Activated gamma-delta T cell treated with anti-CD3 and anti-CD28 coated beads, Interleukin-2, amount 50 U/mL, for 16 hours (primary cell): ENCODE data around the gene GPR42.

ENCODE experiments used
- DNase-seq: peaks from one replicate; pipeline ENCODE4 v3.0.0-alpha.2; 2020; ENCODE audit warnings: low read depth

GPR42 gene, protein sequence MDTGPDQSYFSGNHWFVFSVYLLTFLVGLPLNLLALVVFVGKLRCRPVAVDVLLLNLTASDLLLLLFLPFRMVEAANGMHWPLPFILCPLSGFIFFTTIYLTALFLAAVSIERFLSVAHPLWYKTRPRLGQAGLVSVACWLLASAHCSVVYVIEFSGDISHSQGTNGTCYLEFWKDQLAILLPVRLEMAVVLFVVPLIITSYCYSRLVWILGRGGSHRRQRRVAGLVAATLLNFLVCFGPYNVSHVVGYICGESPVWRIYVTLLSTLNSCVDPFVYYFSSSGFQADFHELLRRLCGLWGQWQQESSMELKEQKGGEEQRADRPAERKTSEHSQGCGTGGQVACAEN

DNA sequence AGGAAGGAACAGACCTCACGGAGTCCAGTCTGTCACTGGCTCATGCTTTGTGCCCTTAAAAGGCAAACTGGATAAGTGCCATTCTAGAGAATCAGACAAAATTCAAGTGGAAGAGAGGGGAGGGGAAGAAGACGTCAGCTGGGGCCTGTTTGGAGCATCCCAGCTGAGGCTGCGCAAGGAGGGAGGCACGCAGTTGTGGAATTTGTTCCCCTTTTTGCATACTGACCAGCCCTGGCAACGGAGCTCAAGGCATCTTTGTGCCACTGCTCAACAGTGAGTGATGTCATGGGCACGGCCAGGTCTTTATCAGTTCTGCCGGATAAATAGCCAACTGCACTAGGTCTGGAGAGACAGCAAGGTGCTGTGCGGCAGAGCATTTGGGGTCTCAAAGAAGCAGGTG lies at the start of gene GPR42:
GPR42 (plus strand) TSS at position 347 of the 400 bp plus-strand sequence. CDS start 292 bp downstream, outside the sequence.
- DNase-seq, result no peak

DNA sequence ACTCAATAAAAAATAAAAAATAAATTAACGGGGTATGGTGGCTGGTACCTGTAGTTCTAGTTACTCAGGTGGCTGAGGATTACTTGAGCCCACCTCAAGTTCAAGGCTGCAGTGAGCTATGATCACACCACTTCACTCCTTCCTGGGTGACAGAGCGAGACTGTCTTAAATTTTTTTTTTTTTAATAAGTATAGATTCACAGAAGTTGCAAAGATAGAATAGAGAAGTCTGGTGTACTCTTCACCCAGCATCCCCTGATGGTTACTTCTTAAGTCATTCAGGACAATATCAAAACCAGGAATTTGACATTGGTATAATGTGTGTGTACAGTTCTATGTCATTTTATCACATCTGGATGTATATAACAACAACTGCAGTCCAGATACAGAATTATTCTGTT lies 49.6 kb upstream of the GPR42 start:
- DNase-seq, result no peak

DNA sequence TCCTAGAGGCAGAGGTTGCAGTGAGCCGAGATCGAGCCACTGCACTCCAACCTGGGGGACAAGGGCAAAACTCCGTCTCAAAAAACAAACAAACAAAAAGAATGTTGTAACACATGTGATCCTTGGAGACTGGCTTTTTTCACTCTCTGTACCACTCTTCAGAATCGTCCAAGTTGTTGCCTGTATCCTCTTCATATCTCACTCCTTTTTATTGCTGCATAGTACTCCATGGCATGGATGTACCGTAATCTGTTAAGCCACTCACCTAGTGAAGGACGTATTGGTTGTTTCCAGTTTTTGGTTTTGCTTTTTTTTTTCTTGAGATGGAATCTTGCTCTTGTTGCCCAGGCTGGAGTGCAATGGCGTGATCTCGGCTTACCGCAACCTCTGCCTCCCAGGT lies 48.9 kb upstream of the GPR42 start:
- no peak for DNase-seq

DNA sequence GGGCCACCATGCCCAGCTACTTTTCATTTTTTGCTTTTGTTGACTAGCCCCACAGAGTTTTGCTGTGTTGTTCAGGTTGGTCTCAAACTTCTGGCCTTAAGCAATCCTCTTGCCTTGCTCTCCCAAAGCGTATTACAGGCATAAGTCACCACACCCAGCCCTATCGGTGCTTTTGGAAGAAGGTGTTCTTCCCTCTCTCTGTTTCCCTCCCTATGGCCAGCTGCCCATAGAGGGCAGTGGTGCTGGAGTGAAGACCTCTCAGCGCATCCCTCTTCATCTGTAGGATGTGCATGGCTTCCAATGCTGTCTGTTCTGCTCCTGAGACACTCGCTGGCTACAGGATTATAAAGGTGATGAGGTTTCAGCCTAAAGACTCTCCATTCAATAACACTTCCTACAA lies 43.2 kb upstream of the GPR42 start:
- no peak for DNase-seq

DNA sequence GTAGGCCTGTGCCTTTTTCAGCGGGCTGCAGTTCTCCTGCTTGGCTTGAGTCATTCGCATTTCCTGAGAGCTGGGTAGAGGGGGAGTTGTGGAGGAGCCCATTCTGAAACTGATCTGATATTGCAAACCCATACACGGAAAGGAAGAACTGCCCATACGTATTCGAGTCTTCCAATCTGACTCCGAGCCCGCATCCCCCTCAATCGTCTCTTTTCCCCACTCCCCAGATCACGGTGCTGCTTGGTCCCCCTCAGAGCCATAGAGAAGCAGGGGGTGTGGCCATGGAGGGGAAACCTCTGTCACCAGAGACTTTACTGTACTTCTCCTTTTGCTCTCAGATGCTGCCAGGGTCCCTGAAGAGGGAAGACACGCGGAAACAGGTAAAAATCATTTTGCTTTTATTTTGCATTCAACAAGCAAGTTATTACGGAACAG lies 42.0 kb upstream of the GPR42 start, which contains the start of gene CD22:
CD22 (plus strand) TSS at position 337 of the 435 bp plus-strand sequence. CDS start 2,854 bp downstream, outside the sequence.
- DNase-seq, result no peak

DNA sequence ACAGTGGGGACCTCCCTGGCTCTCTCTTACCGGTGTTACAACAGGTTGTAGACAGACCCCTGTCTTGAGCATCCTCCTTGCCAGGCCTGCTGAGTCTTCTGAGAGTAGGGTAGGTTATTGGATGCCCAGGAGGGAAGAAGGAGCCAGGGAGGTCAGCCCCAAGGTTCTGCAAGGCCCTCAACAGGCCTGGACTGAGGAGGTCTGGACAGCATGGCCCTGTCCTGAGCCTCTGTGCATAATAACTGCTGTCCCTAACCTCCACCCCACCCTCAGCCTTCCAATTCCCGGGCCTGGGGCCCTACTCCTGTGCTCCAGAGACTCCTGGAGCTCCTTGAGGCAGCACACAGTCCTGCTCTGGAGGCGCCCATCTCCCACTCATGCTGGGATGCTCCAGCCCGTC lies 41.5 kb upstream of the GPR42 start:
- DNase-seq, result no peak

DNA sequence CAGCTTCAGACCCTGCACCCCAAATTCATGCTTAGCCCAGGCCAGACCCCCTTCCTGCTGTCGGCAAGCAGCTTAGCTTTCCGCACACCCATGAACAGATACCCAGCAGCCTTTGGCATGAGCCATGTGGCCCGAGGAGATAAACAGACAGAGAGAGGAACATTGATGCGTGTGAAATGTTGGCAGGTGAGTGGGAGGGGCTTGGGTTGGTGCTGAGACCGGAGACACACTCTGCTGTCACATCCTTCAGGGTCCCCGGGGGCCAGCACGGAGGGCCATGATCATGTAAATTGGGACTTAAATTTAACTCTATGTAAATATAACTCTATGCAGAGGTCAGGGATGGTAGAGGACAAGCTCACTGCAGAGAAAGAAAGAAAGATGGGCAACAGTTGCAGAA lies 40.4 kb upstream of the GPR42 start:
- no peak for DNase-seq

DNA sequence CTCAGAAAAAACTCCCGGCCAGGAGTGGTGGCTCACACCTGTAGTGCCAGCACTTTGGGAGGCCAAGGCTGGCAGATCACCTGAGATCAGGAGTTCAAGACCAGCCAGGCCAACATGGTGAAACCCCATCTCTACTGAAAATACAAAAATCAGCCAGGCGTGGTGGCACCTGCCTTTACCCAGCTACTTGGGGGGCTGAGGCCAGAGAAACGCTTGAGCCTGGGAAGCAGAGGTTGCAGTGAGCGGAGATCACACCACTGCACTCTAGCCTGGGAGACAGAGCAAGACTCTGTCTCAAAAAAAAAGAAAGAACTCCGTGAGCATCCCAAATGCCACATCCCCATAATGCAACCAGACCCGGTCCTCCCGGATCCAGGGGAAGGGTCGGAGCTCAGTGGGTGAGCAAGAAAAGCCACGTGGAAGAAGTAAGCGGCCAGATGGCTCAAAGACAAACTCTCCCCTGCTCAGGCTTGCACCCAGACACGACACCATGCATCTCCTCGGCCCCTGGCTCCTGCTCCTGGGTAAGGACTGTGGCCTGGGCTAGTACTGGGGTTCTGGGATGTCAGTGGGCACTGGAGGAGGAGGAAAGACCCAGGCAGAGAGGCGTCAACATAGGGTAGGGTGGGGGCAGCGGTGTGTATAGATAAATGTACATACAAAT lies 39.2 kb upstream of the GPR42 start:
- DNase-seq, result no peak

DNA sequence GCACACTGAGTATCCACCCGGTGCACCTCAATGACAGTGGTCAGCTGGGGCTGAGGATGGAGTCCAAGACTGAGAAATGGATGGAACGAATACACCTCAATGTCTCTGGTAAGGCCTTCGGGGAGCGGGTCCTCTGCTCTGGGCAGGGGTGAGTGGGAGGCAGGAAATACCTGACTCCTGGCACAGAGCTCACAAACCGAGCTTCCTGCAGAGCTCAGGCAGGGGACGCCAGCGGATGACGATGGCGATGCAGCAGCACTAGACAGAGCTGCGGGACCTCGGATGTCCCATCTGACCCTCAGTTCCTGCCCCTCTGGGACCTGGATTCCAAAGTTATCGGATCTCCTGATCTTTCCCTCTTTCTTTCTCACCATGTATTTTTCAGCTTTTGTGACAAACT lies 38.1 kb upstream of the GPR42 start:
- DNase-seq, result no peak

DNA sequence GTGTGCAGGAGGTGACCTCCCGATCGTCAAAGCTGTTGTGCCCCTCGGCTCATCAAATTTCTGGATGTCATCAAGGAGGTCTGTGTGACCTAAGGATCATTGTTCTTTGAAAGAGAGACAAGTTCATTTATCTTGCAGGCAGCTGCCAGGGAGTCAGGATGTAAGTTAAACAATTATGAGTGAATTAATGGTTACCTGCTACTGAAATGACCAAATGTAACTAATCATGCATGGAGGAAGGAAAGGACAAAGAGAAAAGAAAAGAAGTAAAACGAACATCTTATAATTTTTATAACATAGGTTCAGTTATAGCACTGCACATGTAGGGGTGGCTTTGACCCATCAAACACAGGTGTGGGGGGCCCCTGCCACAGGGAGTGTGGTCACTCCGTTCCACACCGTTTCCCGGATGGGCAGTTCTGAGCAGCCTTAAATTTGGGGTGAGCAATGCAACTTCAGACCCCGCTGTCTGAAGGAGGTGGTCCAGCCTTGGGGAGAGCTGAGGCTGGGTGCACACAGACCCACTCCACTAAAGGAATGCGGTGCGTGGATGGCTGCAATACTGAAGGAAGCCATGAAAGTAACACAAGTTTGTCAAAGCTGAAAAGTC lies 36.6 kb upstream of the GPR42 start:
- DNase-seq, result no peak

DNA sequence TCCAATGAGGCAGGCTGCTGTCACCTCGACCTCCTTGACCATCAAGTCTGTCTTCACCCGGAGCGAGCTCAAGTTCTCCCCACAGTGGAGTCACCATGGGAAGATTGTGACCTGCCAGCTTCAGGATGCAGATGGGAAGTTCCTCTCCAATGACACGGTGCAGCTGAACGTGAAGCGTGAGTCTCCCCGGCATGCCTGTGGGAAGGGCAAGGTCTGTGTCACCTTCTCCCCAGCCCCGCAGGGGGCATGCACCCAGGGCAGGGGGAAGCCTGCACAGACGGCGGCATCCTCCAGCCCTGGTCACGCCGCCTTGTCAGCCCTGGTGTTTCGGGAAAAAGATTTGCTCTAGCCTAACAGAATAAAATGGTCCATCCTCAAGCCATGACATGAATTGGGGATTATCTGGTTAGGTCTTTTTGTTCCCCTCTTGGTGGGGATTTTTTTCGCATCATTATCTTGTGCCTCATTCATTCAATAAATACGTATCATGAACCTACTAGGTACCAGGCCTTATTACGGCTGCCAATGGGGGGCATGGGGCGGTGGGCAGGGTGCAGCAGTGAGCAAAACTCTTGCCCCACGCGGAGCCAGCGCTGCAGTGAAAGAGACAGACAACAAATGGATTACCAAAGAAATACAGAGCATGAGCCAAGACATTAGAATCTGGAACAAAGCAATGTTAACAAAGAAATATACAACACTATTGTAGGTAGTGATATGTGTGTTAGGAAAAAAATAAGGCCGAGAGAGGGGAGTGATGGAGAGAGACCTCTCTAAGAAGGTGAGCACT lies 34.5 kb upstream of the GPR42 start:
- DNase-seq, result no peak

DNA sequence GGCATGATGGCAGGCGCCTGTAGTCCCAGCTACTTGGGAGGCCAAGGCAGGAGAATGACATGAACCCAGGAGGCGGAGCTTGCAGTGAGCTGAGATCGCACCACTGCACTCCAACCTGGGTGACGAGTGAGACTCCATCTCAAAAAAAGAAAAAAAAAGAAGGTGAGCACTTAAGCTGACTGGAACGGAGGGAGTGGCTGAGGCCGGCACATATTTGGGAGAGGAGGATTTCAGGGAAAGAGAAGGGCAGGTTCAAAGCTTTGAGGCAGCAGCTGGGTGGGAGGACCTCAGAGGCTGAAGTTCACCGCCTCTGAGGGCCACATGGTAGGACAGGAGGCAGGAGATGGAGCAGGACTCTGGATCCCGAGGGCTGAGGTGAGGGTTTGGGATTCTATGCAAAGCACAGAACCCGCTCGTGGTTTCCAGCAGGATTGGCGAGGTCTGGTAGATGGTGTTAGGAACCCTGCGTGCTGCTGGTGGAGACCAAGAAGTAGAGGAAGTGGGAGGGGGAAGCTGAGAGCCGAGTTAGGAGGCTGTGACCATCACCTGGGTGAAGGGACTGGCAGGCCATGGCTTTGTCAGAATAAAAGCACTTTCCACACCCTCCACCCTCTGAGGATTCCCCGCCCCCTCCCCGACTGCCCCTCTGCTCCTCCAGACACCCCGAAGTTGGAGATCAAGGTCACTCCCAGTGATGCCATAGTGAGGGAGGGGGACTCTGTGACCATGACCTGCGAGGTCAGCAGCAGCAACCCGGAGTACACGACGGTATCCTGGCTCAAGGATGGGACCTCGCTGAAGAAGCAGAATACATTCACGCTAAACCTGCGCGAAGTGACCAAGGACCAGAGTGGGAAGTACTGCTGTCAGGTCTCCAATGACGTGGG lies 33.5 kb upstream of the GPR42 start:
- no peak for DNase-seq

DNA sequence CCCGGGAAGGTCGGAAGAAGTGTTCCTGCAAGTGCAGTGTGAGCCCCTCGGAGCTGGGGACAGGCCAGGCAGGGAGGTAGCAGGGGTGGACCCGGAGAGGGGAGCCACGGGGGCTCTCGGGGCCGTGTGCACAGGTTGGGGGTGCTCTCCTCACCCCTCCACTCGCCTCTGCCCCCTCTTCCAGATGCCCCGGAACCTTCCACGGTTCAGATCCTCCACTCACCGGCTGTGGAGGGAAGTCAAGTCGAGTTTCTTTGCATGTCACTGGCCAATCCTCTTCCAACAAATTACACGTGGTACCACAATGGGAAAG lies 32.9 kb upstream of the GPR42 start:
- no peak for DNase-seq

DNA sequence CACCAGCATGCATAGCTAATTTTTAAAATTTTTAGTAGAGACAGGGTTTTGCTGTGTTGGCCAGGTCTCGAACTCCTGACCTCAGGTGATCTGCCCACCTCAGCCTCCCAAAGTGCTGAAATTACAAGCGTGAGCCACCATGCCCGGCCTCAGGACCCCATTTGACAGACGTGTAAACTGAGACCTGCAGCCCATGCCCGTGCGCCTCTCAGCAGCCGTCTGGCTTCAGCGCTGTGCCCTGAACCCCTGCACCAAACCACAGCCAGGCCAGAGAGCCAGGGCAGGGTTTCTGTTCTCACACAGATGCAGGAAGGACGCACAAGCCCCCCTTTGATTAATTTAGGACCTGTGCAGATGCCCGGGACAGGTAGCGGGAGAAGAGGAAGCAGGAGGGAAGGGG lies 30.4 kb upstream of the GPR42 start:
- DNase-seq, result no peak

DNA sequence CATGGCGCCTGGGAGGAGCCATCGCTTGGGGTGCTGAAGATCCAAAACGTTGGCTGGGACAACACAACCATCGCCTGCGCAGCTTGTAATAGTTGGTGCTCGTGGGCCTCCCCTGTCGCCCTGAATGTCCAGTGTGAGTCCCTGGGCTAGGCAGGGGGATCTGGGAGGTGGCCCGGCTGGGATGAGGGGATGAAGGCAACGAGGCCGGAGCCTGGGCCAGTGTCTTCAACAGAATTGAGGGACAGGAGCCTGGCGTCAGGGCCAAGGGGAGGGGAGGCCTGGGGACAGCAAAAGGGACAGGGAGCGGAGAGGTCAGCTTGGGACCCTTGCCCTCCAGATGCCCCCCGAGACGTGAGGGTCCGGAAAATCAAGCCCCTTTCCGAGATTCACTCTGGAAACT lies 29.9 kb upstream of the GPR42 start:
- no peak for DNase-seq

DNA sequence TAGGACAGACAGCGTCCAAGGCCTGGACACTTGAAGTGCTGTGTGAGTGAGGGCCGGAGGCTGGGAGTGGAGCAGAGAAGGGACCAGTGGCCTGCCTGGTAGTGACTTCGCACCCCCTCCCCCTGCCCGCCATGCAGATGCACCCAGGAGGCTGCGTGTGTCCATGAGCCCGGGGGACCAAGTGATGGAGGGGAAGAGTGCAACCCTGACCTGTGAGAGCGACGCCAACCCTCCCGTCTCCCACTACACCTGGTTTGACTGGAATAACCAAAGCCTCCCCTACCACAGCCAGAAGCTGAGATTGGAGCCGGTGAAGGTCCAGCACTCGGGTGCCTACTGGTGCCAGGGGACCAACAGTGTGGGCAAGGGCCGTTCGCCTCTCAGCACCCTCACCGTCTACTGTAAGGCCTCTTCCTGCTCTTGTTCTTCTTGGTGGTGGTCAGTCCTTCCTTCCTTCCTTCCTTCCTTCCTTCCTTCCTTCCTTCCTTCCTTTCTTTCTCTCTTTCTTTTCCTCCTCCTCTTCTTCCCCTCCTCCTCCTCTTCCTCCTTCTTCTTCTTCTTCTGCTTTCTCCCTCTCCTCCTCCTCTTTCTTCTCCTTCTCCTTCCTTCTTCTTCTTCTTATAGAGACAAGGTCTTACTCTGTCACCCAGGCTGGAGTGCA lies 29.2 kb upstream of the GPR42 start:
- DNase-seq, result no peak

DNA sequence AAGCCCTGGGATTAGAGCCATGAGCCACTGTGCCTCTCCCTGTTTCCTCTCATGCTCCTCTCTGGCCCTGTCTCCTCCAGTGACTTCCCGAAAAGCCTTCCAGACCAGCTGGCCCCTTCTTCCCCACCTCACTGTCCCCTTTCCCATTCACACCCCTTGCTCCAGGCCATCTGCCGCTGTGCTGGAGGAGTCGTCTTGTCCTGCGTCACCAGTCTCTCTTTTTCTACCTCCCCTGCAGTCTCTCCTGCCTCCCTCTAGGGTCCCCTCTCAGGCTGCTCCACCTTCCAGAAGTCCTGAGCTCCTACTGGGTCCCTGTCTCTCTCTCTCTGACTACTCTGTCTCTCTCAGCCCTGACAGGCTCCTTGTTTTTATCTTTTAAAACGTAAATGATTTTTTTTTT lies 28.4 kb upstream of the GPR42 start:
- no peak for DNase-seq

DNA sequence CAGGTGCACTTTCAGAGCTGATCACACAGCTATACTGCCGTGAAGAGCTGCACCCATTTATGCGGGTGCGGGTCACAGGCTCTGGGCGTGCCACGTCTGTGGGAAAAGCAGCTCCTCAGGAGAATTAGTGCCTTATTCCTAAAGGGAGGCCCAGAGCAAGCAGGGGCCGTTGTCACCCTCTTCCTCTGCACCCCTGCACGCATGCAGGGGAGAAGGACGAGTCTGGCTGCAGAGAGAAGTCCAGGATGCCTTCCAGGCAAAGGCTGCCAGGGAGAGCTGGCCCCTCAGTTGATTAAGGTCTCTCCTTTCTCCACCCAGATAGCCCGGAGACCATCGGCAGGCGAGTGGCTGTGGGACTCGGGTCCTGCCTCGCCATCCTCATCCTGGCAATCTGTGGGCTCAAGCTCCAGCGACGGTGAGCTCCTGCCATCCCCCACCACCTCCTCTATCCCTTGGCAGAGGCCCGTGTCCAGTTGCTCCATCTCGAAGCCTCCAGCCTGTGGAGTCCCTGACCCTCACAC lies 26.3 kb upstream of the GPR42 start:
- DNase-seq, result no peak

DNA sequence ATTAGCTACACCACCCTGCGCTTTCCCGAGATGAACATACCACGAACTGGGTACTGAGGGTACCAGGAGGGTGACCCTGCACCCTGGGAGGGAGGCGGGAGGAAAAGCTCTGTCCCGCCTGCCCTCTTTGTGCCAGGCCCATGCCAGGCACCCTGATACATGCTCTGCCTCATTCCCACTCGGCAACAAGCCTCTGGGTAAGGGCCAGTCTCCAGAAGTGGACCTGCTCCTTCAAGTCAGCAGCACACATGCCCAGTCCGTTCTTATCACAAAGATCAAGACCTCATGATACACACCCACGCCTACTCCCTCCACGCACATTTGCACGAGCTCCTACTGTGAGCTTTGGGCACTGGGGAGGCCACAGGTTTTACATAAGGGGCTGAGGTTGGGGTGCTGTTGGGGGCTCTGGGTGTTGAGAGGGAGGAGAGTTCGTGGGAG lies 25.2 kb upstream of the GPR42 start:
- no peak for DNase-seq

DNA sequence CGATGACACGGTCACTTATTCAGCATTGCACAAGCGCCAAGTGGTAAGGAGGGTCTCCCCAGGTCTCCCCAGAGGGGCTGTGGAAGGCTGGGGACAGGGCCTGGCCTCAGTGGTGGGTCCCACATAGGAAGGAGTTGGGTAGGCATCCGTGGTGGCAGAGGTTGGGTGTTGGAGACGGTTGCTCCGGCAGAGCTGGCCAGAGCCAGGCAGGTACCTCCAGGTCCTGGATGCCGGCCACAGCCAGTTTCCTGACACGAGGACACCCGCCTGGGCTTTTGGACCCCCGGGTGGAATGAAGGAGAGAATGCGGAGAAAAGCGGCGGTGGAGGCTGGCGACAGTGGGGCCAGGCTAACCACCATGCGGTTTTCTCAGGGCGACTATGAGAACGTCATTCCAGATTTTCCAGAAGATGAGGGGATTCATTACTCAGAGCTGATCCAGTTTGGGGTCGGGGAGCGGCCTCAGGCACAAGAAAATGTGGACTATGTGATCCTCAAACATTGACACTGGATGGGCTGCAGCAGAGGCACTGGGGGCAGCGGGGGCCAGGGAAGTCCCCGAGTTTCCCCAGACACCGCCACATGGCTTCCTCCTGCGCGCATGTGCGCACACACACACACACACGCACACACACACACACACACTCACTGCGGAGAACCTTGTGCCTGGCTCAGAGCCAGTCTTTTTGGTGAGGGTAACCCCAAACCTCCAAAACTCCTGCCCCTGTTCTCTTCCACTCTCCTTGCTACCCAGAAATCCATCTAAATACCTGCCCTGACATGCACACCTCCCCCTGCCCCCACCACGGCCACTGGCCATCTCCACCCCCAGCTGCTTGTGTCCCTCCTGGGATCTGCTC lies 24.4 kb upstream of the GPR42 start:
- DNase-seq, result peak; percentile 48
